SU-DHL-6 (cell line): ENCODE measurements around the gene EPAS1.

Experiments used
- CTCF ChIP-seq: fragments of 200-600 bp; sonication (generic); IDR thresholded peaks from one replicate; pipeline ENCODE4 v1.5.1; 2017; ENCODE audit warnings: antibody characterized with exemption, mild to moderate bottlenecking, low read length, moderate library complexity; ENCODE audit not compliant: insufficient read depth, poor library complexity, severe bottlenecking
- EZH2phosphoT487 ChIP-seq: fragments of 200-600 bp; sonication (generic), shearing (Covaris generic); conservative IDR thresholded peaks from 2 replicates; pipeline ENCODE4 v1.6.1; 2018; ENCODE audit warnings: mild to moderate bottlenecking, antibody characterized with exemption, low read length, moderate library complexity, mixed read lengths

GRCh38 chr2:46331109-46331766 is 34.0 kb downstream of the EPAS1 start:
- TF ChIP-seq CTCF (no peak), EZH2phosphoT487 (no peak)
